GM04504 (cell line): ENCODE results near the gene ITGA11.
A peak's percentile ranks its signal among the peaks of the same experiment; 100 is the strongest.

ENCODE experiments used
- DNase-seq: peaks from one replicate; pipeline ENCODE4 v3.0.0-alpha.2; 2012; ENCODE audit warnings: low read depth

Gene ITGA11

DNA sequence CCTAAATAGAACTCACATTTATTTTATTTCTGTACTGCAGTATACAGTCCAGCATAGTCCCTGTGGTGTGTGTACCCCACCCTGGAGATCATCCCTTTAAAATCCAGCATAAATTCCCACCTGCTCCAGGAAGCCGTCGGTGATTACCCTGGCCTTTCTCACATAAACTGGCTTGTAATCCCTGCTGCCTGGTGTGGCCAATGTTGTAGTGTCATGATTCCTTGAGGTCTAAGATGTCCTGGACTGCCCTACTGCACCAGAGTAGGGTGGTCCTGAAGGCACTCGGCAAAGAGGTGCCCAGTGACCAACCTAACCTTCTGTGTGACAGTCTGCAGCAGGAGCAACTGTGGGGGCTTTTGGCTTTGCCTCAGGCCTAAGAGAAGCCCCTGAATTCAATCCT, 58.9 kb downstream of the ITGA11 start:
- no peak for DNase-seq

DNA sequence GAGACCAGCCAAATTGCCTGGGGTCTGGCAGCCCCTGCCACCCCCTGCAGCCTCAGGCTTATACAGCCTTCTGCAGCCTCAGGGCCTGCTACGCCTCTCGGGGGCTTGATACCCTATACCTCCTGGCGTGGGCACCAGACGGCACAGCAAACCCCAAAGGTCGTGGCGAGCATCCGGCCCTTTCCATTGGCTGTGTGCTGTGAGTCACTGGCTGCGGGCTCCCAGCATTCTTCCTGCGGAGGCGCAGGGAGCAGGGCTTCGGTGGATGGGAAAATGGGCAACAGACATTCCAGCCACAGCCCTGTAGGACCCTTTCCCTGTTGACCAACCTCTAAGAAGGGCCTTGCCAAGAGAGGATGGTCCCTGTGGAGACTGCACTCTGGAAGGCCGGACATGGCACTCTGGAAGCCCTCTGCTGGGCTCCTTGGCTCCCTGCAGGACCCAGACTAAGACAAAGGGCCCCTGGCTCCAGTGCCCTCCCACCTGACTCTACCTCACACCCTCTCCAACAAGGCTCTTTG, 59.6 kb downstream of the ITGA11 start:
- DNase-seq = no peak

DNA sequence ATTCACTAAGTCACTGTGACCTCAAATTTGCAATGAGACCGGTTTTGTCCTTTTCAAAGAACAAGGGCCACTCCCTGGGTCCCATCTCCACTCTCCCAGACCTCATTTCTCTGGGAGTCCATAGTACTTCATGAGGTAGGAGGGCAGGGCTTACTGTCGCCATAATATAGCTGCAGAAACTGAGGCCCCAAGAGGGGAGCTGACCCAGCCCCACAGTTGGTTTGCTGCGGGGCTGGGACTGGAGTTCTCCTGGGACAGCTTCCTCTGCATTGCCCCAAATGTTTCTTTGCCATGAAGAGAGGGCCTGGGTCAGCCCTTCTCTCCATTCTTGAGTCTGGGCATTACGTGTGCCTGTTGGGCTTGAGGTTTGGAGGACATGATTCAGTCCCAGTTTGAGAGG, 60.1 kb downstream of the ITGA11 start:
- no peak for DNase-seq

DNA sequence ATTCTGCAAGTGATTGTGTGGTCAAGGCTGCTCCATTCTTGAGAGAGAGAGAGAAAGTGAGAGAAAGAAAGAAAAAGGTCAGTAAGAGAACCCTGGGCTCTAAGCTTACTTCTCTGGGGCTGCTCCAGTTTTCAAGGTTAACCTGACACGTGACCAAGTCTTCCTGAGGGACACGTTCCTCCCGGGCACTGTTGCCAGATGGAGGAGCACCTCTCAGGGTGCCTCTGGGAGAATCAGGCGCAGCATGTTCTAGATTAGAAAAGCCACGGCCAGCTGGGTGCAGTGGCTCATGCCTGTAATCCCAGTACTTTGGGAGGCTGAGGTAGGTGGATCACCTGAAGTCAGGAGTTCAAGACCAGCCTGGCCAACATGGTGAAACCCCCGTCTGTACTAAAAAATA, 60.8 kb downstream of the ITGA11 start:
- DNase-seq = no peak

DNA sequence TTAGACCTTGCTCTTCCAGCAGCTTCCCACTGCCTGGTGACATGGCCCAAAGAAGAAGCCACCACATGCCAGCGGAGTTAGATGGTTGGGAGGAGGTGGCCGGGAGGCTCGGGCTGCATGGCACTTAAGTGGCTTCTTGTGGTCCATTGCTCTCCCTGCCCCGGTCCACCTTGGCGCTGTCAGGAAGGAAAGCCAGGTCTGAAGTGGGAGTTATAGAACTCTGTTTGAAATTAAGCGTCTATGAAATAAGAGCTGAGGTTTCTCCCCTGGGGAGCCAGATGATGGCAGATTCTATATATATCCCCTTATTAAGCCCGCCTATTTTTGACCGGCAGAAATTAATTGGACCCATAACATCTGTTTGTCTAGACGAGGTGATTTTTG, 61.2 kb downstream of the ITGA11 start:
- no peak for DNase-seq

DNA sequence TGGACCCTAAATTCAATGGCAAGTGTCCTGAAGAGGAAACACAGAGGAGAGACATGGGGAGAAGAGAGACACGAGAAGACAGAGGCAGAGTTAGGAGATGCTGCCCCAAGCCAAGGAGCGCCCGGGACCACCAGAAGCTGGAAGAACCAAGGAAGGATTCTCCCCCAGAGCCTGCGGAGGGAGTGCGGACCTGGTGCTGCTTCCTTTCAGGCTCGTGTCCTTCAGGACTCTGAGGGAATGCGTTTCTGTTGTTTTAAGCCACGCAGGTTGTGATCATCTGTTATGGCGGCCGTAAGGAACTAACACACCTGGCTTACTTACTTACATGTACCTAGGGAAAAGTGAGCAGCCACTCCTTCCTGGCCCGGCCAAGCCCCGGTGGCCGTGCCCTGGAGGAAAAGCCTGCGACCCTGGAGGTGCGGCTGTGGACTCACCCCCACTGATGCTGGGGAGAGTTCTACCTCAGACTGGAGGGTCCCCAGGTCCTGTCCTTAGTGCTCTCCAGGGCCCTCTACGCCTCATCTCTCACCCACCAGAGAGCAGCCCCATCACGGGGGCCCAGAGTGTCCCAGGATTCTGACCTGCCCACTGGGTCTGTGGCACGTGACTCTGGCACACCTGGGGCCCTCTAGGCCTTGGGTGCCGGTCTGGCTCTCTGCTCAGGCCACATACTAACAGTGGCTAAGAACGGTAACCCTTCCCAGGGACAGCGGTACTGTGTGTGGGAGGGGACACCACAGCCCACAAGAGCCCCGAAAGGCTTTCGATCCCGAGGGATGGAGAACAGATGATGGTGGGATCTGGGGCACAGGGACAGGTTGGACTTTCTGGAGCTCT, 61.8 kb downstream of the ITGA11 start:
- no peak for DNase-seq

DNA sequence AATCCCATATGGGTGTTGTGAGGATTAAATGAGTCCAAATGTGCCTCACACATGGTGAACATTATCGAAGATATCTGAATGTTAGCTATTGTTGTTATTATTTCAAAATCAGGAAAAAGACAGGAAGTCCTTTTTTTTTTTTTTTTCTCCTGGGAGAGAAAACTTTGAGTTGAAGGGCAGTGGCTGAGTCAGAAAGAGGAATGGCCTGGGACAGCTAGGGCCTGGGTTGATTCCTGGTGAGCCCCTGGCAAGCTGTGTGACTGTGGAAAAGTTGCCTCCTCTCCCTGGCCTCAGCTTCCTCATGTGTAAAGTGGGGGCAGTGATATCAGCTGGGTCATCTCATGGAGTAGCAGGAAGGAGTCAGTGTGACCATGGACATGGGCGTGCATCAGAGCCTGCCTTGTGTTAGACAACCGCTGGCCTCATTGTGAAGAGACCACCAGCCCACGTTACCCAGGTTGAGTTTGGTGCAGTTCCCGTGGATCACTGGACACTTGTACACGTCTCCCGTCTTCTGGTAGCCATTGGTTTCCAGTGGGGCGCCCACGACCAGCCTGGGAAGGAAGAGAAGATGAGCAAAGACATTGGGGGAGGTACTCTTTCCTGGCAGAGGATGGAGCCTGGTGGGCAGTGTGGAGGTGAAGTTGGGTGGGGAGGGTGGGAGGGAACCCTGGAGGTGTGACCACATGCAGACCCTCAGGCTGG, 63.1 kb downstream of the ITGA11 start:
- DNase-seq = no peak

DNA sequence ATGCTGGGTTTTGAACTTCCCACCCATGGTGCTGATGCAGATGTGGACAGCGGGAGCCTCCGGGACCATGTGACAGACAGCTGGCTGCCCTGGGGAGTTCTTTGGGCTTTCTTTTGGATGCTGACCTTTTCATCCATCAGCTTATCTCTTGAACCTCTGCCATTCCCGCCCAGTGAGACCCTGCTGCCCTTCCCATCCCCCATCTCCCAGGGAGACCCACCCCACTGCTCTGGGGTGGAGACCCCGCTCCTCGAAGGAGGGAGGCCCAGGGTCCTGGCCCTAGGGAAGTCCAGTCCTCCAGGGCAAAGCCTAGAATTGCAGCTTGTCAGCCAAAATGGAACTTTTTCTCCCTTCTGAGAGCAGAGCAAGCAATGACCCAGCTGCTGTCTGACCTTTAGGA, 64.0 kb downstream of the ITGA11 start:
- no peak for DNase-seq

DNA sequence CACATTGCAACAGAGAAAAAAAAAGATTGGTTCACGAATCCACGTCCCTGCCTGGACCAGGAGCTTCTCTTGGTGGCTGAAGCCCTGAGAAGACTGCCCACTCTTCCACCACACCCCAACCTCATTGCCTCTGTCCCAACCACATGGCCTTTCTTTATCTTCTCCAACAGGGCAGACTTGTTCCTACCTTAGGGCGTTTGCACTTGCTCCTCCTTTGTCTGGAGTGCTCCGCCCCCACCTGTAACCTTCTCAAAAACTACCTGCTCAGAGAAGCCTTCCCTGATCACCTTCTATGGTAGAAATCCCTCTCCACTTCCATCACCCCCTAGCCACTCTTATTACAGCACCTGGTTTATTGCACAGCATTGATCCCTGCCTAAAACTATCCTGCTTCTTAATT, 64.7 kb downstream of the ITGA11 start:
- DNase-seq = no peak

DNA sequence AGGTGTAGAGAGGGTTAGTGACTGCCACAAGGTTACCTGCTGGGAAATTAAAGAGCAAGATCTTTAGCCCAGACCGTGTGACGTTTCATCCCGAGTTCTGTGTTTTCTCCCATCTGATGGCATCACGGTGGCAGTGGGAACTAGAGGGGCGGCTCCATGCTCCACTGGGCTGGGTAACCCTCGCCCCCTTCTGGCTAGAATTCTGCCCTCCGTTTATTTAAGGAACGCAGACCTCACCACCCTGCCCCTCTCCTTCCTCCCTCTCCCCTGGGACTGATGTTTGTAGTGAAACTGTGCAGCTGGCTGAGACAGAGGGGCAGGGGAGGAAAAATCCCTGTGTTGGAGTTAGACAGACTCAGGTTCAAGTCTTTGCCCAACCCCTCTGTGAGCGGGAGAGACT, 65.6 kb downstream of the ITGA11 start:
- DNase-seq = no peak

DNA sequence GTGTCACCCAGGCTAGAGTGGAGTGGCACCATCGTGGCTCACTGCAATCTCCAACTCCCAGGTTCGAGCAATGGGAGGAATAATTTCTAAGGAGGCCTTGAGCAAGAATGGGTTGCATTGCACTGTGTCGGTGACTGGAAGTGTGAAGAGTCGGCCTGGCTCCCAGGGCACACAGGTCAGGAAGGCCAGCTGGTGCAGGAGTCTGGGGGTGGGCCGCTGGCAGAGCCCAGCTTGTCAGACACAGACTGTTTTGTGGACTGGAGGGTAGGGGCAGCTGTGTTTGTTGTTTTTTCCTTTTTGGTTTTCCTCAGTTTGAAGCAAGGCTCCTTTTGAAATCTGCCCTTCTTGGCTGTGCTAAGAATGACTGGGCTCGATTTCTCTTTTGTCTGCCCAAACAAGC, 66.2 kb downstream of the ITGA11 start:
- DNase-seq = no peak

DNA sequence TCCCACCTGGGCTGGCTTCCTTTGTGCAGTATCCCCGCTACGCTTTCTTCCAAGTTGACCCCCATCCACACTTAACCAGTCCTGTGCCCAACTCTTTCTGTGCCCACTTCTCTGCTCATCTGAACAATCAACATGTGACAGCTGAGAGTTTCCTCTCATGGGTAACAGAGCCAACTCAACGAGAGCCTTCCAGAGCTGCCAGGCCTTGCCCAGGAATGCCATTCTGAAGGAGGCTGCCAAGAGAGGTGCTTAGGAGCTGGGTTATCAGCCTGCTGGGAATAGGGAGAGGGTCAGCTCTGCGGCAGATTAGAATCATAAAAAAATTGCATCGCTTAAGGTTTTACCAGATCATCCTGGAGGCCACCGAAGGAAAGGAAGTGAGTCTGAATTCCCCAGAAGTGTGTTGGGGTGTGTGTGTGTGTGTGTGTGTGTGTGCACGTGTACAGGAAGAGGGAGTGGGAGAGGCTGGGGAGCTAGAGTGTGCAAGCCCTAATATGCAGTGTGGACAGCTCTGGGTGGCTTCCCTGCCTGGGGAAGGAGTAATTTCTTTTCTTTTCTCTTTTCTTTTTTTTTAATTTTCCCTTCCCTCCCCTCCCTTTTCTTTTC, 66.7 kb downstream of the ITGA11 start:
- no peak for DNase-seq

DNA sequence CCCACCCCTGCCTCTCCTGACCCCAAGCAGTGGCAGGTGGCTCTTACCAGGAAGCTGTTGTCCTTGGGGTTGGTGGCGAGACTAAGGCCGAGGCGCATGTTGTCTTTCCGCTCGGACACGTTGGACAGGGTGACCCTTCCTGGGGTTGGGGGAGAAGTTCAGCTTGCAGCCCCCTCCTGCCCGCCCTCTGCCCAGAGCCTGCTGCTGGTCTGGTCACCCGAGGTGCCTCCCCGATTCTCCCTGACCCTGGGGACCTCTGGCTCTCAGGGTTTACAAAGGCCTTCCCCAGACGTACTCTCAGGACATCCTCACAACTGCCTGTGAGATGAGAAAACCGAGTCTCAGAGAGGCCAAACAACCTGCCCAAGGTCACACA, 67.3 kb downstream of the ITGA11 start:
- DNase-seq = no peak

DNA sequence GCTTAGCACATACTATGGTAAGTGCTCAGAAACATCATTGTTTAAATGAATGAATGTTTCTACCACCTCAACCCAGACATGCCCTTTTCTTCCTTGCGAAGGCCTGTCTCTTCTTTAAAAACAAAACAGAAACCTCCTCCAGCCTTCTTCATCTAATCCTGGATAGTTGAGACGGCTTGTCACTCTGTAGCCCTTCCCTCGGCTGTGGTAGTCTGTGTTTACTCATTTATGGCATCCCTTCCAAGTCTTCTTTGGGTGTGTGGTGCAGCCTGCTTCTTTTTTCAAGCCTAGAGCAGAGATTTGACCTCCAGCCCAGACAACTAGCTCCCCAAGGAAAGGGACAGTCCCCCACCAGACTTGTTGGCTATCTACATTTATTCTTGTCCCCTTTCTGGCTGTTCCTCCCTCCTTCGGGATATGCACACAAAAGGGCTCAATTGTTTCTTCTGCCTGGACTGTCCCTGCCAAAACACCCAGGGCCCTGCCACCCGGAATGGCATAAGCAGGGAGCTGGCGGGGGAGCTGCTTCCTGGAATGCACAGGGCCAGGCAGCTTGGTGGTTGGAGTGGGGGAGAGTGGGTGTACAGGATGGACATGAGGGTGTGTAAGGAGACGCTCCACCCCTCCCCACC, 67.8 kb downstream of the ITGA11 start:
- DNase-seq = no peak

DNA sequence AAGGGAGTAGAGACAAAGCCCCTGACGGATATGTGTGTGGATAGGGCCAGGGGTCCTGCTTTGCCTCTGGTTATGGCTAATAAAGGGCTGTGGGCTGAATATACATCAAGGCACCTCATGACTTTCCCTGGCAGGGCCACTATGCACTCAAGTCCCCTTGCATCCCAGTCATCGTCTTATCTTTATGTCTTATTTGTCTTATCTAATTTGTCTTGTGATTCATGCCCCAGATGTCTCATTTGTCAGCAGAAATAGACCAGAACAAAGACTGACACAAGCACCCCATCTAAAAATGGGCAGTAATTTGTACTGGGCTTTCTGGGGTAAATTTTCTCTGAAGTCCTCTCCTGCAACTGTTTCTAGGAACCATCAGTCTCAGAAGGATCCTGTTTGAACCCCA, 68.6 kb downstream of the ITGA11 start:
- no peak for DNase-seq

DNA sequence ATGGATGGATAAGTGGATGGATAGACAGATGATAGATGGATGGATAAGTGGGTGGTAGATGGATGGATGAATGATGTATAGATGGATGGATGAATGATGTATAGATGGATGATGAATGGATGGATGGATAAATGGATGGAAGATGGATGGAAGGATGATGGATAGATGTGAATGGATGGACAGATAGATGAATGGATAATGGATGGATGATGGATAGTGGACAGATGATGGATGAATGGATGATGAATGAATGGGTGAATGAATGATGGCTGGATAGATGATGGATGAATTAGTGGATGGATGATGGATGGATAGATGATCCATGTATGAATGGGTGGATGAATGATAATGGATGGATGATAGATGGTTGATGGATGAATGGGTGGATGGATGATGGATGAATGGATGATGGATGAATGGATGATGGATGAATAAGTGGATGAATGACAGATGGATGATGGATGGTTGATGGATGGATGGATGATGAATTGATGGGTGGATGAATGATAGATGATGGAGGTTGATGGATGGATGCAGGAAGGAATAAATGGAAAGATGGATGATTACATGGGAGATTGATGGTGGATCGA, 69.3 kb downstream of the ITGA11 start:
- DNase-seq = no peak

DNA sequence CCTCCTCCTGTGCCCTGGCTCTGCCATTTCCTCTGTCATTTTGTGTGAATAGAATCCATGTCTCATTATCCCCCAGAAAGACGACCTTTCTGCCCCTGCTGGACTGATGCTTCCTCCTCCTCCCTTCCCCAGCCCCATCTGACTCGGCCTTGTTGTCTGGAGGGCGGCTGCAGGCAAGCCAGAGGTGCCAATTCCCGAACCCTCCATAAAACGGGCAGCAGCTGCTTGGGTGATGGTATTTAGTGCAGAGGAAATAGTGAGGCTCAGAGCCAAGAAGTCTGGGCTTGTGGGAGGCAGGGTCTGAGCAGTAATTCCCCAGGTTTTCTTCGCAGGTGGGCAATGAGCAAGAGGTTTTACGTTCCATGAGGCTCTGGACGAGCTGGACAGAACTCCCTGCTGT, 71.2 kb downstream of the ITGA11 start:
- DNase-seq = no peak

DNA sequence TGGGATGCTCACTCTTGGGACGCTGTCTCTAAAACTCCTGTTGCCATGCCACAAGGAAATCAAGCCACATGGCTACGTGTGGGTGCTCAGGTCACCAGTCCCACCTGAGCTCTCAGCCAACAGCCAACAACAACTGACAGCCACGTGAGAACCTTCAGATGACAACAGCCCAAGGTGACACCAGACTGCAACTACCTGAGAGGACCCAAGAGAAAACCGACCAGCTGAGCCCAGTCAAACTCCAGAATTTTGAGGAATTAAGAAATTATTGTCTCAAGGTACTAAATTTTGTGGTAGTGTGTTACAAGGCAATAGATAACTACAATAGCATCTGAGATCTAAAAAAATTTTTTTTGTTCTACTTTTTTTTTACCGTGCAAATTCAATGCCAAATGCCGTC, 75.2 kb downstream of the ITGA11 start:
- DNase-seq = no peak

DNA sequence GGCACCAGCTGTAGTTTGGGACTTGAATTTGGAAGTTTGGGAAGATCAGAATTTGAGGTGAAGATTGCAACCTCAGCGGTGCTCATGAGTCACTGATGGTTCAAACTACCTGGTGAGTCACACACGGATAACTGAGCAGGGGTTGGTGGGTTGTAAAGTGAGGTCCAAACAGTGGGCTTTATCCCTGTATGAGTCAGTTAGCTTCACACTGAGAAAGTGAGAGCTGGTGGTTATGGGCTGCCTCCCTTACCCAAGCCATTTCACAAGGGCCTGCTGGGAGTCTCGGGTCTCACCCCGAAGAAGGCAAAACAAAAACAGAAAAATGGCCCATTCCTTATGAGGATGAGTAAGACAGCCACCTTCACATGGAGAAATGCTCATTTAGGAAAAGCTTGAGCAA, 77.0 kb downstream of the ITGA11 start:
- DNase-seq = peak; percentile 87

DNA sequence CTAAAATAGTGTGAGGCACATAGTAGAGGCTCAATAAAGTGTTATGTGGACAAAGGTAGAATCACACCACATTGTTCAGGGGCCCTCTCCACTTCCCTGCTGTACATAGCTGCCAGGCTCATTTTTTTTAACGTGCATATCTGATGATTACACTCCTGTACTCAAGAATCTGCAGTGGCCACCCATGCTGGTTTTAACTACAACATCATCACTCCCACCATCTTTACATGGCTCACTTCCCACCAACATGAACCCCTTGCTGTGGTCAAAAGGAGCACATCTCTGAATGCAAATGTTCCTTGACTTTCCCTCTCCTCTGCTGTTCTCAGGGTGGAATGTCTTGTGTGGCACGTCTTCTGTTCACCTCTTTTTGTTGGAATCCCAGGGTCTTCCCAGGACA, 77.7 kb downstream of the ITGA11 start:
- no peak for DNase-seq

DNA sequence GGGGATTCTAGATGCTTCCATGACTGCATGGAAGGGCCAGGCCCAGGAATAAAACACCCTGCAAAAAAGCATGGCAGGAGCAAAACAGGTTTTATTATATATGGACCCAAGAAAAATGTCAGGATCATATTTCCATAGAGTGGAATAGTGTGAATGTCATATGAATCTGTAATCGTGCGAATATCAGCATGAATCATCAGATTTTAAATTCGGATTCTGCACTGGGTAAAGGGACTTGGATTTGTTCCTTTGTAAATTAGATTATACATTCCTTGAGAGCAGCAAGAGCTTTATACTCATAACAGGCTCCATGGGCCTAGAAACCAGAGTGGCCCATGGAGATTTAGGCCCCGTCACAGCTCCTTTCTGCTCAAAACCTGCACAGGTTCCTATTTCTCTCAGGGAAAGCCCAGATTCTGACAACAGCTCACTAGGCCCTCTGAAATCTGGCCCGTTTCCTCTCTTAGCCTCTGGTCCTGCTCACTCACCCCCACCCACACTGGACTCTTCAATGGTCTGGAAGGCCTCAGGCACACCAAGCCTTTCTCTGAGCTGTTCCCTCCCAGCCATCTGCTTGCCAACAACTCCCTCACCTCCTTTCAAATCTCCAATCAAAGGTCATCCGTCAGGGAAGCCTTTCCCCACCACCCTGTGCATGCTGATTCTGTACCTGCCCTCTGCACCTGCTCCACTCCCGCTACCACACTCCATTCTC, 78.4 kb downstream of the ITGA11 start:
- no peak for DNase-seq
